22Rv1 (cell line): ENCODE results near the gene MAML3.

Experiments used
- CTCF ChIP-seq: fragments of 450-650 bp; IDR thresholded peaks from 2 replicates; pipeline ENCODE4 v1.5.1; 2017; ENCODE audit warnings: mild to moderate bottlenecking
- ZFX ChIP-seq: fragments of 450-650 bp; IDR thresholded peaks from 2 replicates; pipeline ENCODE4 v1.6.1; 2017; ENCODE audit warnings: antibody characterized with exemption, borderline replicate concordance

GRCh38 chr4:139672215-139672614 lies 481.8 kb downstream of the MAML3 start:
- TF ChIP-seq CTCF (no peak), ZFX (no peak)
